WTC11 (cell line): ENCODE results near the gene MALL. TPM values are rescaled to one million over a fixed set of nuclear protein-coding genes. Genes with fewer than 3 reads are reported as not detected.

Experiments
- ATAC-seq: fragments of 200-7000 bp; cut with Tn5 transposase; 2 replicates; pipeline ENCODE4 v1.10.0; 2021; ENCODE audit warnings: mild to moderate bottlenecking, moderate library complexity
- CTCF ChIA-PET: fragments of 300-600 bp; sonication (Branson Sonifier 250); formaldehyde crosslinking; loops from one replicate; lab custom pipeline; 2021; ENCODE audit warnings: antibody characterized with exemption; lab: Charles Lee
- POLR2A ChIA-PET: fragments of 350-600 bp; sonication (Branson Sonifier 250); formaldehyde crosslinking; loops from one replicate; lab custom pipeline; 2021; ENCODE audit warnings: antibody characterized with exemption; lab: Charles Lee
- DNase-seq: peaks from one replicate; pipeline ENCODE4 v3.0.0; 2021; ENCODE audit warnings: low spot score
- H3K27ac Mint-ChIP-seq: 2 replicates; pipeline ENCODE4 v1.8.0; 2021; ENCODE audit warnings: mixed read lengths
- H3K27me3 Mint-ChIP-seq: 2 replicates; pipeline ENCODE4 v1.8.0; 2021; ENCODE audit warnings: low read depth, mild to moderate bottlenecking, moderate library complexity, mixed read lengths
- H3K36me3 Mint-ChIP-seq: 2 replicates; pipeline ENCODE4 v1.8.0; 2021; ENCODE audit warnings: mixed read lengths
- H3K4me1 Mint-ChIP-seq: 2 replicates; pipeline ENCODE4 v1.8.0; 2022; ENCODE audit warnings: mixed read lengths
- H3K4me3 Mint-ChIP-seq: 2 replicates; pipeline ENCODE4 v1.8.0; 2021; ENCODE audit warnings: mild to moderate bottlenecking, moderate library complexity, mixed read lengths
- H3K9me3 Mint-ChIP-seq: 2 replicates; pipeline ENCODE4 v1.8.0; 2021; ENCODE audit warnings: mixed read lengths
- ATF1 ChIP-seq: sonication (generic); formaldehyde crosslinking; IDR thresholded peaks from 2 replicates; pipeline ENCODE4 v1.8.1; 2023; ENCODE audit warnings: mild to moderate bottlenecking, moderate library complexity, missing genetic modification reagents
- ATF3 ChIP-seq: sonication (generic); formaldehyde crosslinking; conservative IDR thresholded peaks from 2 replicates; pipeline ENCODE4 v1.8.1; 2022; ENCODE audit warnings: mild to moderate bottlenecking, missing genetic modification reagents
- CBFB ChIP-seq: sonication (generic); formaldehyde crosslinking; IDR thresholded peaks from 2 replicates; pipeline ENCODE4 v1.8.1; 2022; ENCODE audit warnings: mild to moderate bottlenecking, low read depth, missing genetic modification reagents
- FOXJ3 ChIP-seq: sonication (generic); formaldehyde crosslinking; IDR thresholded peaks from 2 replicates; pipeline ENCODE4 v1.9.0; 2021; ENCODE audit warnings: missing genetic modification reagents, mild to moderate bottlenecking, borderline replicate concordance
- FOXK1 ChIP-seq: sonication (generic); formaldehyde crosslinking; IDR thresholded peaks from 2 replicates; pipeline ENCODE4 v1.8.0; 2022; ENCODE audit warnings: mild to moderate bottlenecking, moderate library complexity, missing genetic modification reagents
- GRHL2 ChIP-seq: fragments of 250-450 bp; sonication (Bioruptor Pico); IDR thresholded peaks from 2 replicates; pipeline ENCODE4 v1.8.0; 2022; ENCODE audit warnings: mild to moderate bottlenecking, moderate library complexity; ENCODE audit not compliant: insufficient replicate concordance, severe bottlenecking
- HMGXB4 ChIP-seq: sonication (generic); formaldehyde crosslinking; IDR thresholded peaks from 2 replicates; pipeline ENCODE4 v1.8.1; 2023; ENCODE audit warnings: mild to moderate bottlenecking, moderate library complexity, missing genetic modification reagents
- IRF2 ChIP-seq: sonication (generic); formaldehyde crosslinking; IDR thresholded peaks from 2 replicates; pipeline ENCODE4 v1.8.0; 2022; ENCODE audit warnings: low read depth, missing genetic modification reagents, borderline replicate concordance
- MLX ChIP-seq: sonication (generic); formaldehyde crosslinking; IDR thresholded peaks from 2 replicates; pipeline ENCODE4 v1.8.1; 2023; ENCODE audit warnings: mild to moderate bottlenecking, missing genetic modification reagents, moderate library complexity
- NFATC4 ChIP-seq: fragments of 250-450 bp; sonication (Bioruptor Pico); IDR thresholded peaks from 2 replicates; pipeline ENCODE4 v1.9.0; 2021; ENCODE audit warnings: mild to moderate bottlenecking
- NFYB ChIP-seq: sonication (generic); formaldehyde crosslinking; conservative IDR thresholded peaks from 2 replicates; pipeline ENCODE4 v1.8.0; 2022; ENCODE audit warnings: low read depth, missing genetic modification reagents
- NR1H2 ChIP-seq: sonication (generic); formaldehyde crosslinking; IDR thresholded peaks from 2 replicates; pipeline ENCODE4 v1.9.0; 2021; ENCODE audit warnings: mild to moderate bottlenecking, moderate library complexity, missing genetic modification reagents
- OVOL2 ChIP-seq: fragments of 250-450 bp; sonication (Bioruptor Pico); IDR thresholded peaks from 2 replicates; pipeline ENCODE4 v1.9.0; 2021; ENCODE audit warnings: mild to moderate bottlenecking, borderline replicate concordance
- SMAD4 ChIP-seq: sonication (generic); formaldehyde crosslinking; IDR thresholded peaks from 2 replicates; pipeline ENCODE4 v1.8.0; 2022; ENCODE audit warnings: mild to moderate bottlenecking, missing genetic modification reagents
- TEAD1 ChIP-seq: sonication (generic); formaldehyde crosslinking; IDR thresholded peaks from 2 replicates; pipeline ENCODE4 v1.8.0; 2022; ENCODE audit warnings: mild to moderate bottlenecking, missing genetic modification reagents
- USF2 ChIP-seq: sonication (generic); formaldehyde crosslinking; IDR thresholded peaks from 2 replicates; pipeline ENCODE4 v1.8.1; 2023; ENCODE audit warnings: mild to moderate bottlenecking, missing genetic modification reagents, moderate library complexity
- ZMAT4 ChIP-seq: fragments of 250-450 bp; sonication (Bioruptor Pico); IDR thresholded peaks from 2 replicates; pipeline ENCODE4 v1.9.0; 2021; ENCODE audit warnings: mild to moderate bottlenecking
- ZNF263 ChIP-seq: sonication (generic); formaldehyde crosslinking; IDR thresholded peaks from 2 replicates; pipeline ENCODE4 v1.8.1; 2022; ENCODE audit warnings: low read depth, mild to moderate bottlenecking, moderate library complexity, missing genetic modification reagents
- ZNF317 ChIP-seq: sonication (generic); formaldehyde crosslinking; IDR thresholded peaks from 2 replicates; pipeline ENCODE4 v1.8.1; 2023; ENCODE audit warnings: low read depth, mild to moderate bottlenecking, moderate library complexity, missing genetic modification reagents, borderline replicate concordance
- total RNA-seq: library from RNA; stranded (reverse); gene quantifications from 3 replicates; pipeline ENCODE4 v1.2.3, GENCODE V29; 2021
- TF ChIP-seq, protein P1 (sequence below): fragments of 250-450 bp; sonication (Bioruptor Pico); IDR thresholded peaks from 2 replicates; pipeline ENCODE4 v1.8.0; 2021; ENCODE audit warnings: mild to moderate bottlenecking
- TF ChIP-seq, protein P2 (sequence below): sonication (generic); formaldehyde crosslinking; IDR thresholded peaks from 2 replicates; pipeline ENCODE4 v1.8.1; 2023; ENCODE audit warnings: mild to moderate bottlenecking, missing genetic modification reagents
- TF ChIP-seq, protein P3 (sequence below): sonication (generic); formaldehyde crosslinking; IDR thresholded peaks from 2 replicates; pipeline ENCODE4 v1.8.0; 2022; ENCODE audit warnings: mild to moderate bottlenecking, missing genetic modification reagents

Gene MALL
- total RNA-seq, 1 experiment from 2014 or later = 3.8 TPM

GRCh38 chr2:110124939-110125691 is 9.5 kb upstream of the MALL start:
- no peak for DNase-seq
- no peaks in the 10 kb centered on the region for H3K36me3 Mint-ChIP-seq
- ChIA-PET POLR2A (no interaction called here), CTCF (interaction anchor here (1.4 kb wide), 1 partner anchor 9 kb away, joined by 9 read pairs; the partner anchor contains the start of gene MALL)
- H3K4me1 Mint-ChIP-seq = no peaks in the 10 kb centered on the region
- no peaks in the 10 kb centered on the region for H3K27me3 Mint-ChIP-seq
- no peak for TF ChIP-seq OVOL2 (CRISPR knock-in tag)
- no peak for TF ChIP-seq GRHL2 (CRISPR knock-in tag)
- no peak for TF ChIP-seq HMGXB4 (CRISPR knock-in tag)
- TF ChIP-seq, protein P1, sequence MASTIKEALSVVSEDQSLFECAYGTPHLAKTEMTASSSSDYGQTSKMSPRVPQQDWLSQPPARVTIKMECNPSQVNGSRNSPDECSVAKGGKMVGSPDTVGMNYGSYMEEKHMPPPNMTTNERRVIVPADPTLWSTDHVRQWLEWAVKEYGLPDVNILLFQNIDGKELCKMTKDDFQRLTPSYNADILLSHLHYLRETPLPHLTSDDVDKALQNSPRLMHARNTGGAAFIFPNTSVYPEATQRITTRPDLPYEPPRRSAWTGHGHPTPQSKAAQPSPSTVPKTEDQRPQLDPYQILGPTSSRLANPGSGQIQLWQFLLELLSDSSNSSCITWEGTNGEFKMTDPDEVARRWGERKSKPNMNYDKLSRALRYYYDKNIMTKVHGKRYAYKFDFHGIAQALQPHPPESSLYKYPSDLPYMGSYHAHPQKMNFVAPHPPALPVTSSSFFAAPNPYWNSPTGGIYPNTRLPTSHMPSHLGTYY (CRISPR knock-in tag) = no peak
- no peak for TF ChIP-seq NFYB
- TF ChIP-seq CBFB (CRISPR knock-in tag) = no peak
- no peak for TF ChIP-seq FOXJ3 (CRISPR knock-in tag)
- TF ChIP-seq USF2 (CRISPR knock-in tag) = no peak
- TF ChIP-seq IRF2 (CRISPR knock-in tag) = no peak
- TF ChIP-seq SMAD4 = no peak
- TF ChIP-seq, protein P2, sequence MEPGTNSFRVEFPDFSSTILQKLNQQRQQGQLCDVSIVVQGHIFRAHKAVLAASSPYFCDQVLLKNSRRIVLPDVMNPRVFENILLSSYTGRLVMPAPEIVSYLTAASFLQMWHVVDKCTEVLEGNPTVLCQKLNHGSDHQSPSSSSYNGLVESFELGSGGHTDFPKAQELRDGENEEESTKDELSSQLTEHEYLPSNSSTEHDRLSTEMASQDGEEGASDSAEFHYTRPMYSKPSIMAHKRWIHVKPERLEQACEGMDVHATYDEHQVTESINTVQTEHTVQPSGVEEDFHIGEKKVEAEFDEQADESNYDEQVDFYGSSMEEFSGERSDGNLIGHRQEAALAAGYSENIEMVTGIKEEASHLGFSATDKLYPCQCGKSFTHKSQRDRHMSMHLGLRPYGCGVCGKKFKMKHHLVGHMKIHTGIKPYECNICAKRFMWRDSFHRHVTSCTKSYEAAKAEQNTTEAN (CRISPR knock-in tag) = no peak
- no peak for TF ChIP-seq MLX (CRISPR knock-in tag)
- TF ChIP-seq ZNF317 (CRISPR knock-in tag) = no peak
- TF ChIP-seq ZNF263 (CRISPR knock-in tag) = no peak
- TF ChIP-seq ZMAT4 = no peak
- TF ChIP-seq NFATC4 (CRISPR knock-in tag) = no peak
- no peak for TF ChIP-seq TEAD1 (CRISPR knock-in tag)
- ATAC-seq = no peak
- no peaks in the 10 kb centered on the region for H3K9me3 Mint-ChIP-seq
- H3K27ac Mint-ChIP-seq = no peak overlapping the region
- no peak overlapping the region for H3K4me3 Mint-ChIP-seq

DNA sequence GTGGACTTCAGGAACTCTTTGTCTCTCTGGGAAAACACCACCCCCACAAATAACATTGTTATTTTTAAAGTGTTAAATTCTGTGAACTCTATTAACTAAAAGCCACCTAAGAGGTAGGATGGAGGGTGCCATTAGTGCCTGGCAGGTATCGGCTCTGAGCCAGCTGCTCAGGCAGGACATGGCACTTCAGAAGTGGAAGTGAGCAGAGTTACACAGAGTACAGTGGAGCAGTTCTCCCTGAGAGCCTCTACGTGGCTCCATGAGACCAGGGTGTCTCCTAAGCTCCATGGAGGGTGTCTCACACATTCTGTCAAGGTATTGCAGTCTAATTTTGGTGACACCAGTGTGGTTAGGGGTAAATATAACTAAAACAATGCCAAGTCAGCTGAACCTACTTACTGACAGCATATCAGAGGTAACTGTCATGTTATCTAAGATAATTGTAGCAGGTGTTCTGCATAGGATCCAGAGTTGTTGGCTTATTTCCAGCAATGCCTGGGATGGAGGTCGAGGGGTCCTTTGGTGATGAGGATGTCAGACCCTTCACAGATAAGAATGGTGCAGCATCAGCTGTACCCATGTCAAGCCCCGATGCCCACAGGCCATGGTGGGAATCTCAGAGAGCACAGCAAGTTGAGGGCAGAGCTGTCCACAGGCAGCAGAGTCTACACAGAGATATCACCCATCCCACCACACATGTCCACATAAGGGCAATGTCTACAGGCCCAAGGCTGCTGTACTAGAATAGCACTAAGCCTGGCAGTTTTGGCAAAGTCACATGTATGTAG is 8.6 kb upstream of the MALL start:
- ATAC-seq = no peak
- Mint-ChIP-seq H3K36me3 (no peaks in the 10 kb centered on the region), H3K4me3 (no peak overlapping the region), H3K27ac (no peak overlapping the region), H3K27me3 (no peaks in the 10 kb centered on the region), H3K4me1 (no peaks in the 10 kb centered on the region), H3K9me3 (no peaks in the 10 kb centered on the region)
- ChIA-PET CTCF (interaction anchor here (0.6 to 1.4 kb wide), 2 partner anchors 8 to 919 kb away, joined by 3 to 9 read pairs; partner anchors contain the start of gene MALL), POLR2A (no interaction called here)
- DNase-seq = no peak
- no peak for TF ChIP-seq FOXK1 (CRISPR knock-in tag)
- TF ChIP-seq, protein P3, sequence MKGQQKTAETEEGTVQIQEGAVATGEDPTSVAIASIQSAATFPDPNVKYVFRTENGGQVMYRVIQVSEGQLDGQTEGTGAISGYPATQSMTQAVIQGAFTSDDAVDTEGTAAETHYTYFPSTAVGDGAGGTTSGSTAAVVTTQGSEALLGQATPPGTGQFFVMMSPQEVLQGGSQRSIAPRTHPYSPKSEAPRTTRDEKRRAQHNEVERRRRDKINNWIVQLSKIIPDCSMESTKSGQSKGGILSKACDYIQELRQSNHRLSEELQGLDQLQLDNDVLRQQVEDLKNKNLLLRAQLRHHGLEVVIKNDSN (CRISPR knock-in tag) = no peak
- TF ChIP-seq ATF3 = no peak
- no peak for TF ChIP-seq ATF1
- TF ChIP-seq USF2 (CRISPR knock-in tag) = no peak
- TF ChIP-seq OVOL2 (CRISPR knock-in tag) = no peak
- TF ChIP-seq GRHL2 (CRISPR knock-in tag) = no peak
- TF ChIP-seq NR1H2 (CRISPR knock-in tag) = no peak
